Fibroblast of the aortic adventitia (primary cell): Measurements from ENCODE around the gene CD69. TPM values are rescaled to one million over a fixed set of nuclear protein-coding genes. Genes with fewer than 3 reads are reported as not detected.

Experiments used
- DNase-seq: peaks from one replicate; pipeline ENCODE4 v3.0.0-alpha.2; 2010; ENCODE audit warnings: low read depth
- H3K4me3 ChIP-seq: 2 replicates; pipeline ENCODE4 v1.5.1; 2011; ENCODE audit warnings: low read depth, mild to moderate bottlenecking, control low read depth, low read length, moderate library complexity
- total RNA-seq: library from RNA; depleted of rRNA; stranded (reverse); fragments of >200 nt; gene quantifications from 2 replicates; pipeline ENCODE4 v1.2.3, GENCODE V29; 2012; ENCODE audit warnings: low replicate concordance
- TF ChIP-seq, protein P1 (sequence below): IDR thresholded peaks from 2 replicates; pipeline ENCODE4 v1.5.1; 2011; ENCODE audit warnings: mild to moderate bottlenecking, low read length, control low read depth, inconsistent platforms; ENCODE audit not compliant: insufficient read depth

The CD69 gene
- total RNA-seq, 1 donor: not detected

DNA sequence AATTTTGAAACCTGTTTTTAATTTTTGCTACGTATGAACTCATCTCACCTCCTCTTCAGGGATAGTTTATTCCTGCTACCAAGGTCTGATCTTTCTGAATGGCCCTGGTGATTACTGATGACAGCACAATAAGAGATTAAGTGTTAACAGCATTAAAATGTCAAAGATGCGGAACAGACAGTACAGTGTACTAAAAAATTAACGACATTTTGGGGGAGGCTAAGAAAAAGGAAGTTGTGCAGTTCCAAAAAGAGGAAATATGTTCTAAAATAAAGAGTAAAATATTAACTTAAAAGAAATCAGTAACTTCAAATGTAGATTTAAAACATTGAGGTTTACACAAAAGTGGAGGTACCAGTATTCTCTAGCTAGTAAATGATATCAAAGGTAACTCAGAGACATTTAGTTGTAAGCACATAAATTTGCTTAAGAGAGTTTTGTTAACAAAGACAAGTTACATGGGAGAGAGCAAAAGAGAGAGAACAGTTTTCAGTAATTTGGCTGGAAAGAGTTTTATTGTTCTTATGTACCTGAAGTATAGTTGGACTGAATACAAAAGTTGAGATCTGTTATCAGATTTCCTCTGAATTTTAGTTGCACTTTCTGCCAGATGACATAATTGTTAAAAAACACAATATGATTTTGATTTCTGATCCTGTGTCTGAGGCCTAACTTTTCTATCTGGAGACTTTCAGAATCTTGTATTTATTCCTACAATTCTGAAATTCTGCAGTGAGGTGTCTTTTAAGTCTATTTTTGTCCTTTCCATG lies 23.6 kb downstream of the CD69 start:
- TF ChIP-seq, protein P1, sequence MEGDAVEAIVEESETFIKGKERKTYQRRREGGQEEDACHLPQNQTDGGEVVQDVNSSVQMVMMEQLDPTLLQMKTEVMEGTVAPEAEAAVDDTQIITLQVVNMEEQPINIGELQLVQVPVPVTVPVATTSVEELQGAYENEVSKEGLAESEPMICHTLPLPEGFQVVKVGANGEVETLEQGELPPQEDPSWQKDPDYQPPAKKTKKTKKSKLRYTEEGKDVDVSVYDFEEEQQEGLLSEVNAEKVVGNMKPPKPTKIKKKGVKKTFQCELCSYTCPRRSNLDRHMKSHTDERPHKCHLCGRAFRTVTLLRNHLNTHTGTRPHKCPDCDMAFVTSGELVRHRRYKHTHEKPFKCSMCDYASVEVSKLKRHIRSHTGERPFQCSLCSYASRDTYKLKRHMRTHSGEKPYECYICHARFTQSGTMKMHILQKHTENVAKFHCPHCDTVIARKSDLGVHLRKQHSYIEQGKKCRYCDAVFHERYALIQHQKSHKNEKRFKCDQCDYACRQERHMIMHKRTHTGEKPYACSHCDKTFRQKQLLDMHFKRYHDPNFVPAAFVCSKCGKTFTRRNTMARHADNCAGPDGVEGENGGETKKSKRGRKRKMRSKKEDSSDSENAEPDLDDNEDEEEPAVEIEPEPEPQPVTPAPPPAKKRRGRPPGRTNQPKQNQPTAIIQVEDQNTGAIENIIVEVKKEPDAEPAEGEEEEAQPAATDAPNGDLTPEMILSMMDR: no peak
- no peak for DNase-seq
- H3K4me3 ChIP-seq: no peak overlapping the region

DNA sequence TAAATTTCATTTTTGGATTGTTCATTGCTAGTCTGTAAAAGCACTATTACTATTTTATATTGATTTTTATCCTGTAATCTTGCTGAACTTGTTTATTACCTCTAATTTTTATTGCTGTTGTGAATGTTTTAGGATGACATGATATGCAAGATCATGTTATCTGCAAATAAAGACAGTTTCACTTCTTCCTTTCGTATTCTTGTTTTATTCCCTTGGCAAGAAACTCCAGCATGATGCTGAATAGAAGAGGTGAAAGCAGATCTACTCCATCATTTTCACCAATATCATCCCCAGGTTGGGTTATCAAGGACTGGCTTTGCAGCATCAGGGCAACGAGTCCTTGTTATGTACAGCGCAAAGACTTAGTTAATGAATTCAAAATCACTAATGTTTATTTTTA lies 25.1 kb downstream of the CD69 start:
- TF ChIP-seq, protein P1: no peak
- no peak overlapping the region for H3K4me3 ChIP-seq
- DNase-seq: no peak

DNA sequence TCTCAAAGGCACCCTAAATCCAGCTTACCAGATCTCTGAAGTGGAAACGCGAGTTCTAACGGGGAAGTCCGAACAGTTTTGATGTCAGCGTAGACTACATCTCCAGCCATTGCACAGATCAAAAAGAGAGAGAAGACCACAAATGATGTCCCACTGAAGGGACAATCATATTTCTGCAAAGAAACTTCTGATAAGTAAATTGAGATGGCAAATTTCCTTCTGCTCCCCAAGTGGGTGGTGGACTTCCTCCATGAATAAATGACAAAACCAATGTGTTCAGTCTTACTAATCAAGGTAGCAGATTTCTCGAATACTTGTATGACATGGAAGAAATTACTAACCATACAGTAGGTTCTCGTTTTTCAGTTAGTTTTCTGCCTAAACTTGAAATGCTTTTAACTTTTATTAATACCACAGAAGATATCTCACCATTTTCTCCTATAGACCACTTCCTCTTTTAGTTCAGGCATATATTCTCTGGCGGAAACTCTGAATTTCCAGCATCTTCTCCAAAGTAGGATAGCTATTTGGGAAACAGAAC lies 27.7 kb downstream of the CD69 start, which contains the start of gene CLECL1:
TSS of gene CLECL1 (minus strand) at position 177 of the 541 bp plus-strand sequence.
- no peak within 1 kb of the TSS for H3K4me3 ChIP-seq
- no peak for DNase-seq
- TF ChIP-seq, protein P1: no peak

DNA sequence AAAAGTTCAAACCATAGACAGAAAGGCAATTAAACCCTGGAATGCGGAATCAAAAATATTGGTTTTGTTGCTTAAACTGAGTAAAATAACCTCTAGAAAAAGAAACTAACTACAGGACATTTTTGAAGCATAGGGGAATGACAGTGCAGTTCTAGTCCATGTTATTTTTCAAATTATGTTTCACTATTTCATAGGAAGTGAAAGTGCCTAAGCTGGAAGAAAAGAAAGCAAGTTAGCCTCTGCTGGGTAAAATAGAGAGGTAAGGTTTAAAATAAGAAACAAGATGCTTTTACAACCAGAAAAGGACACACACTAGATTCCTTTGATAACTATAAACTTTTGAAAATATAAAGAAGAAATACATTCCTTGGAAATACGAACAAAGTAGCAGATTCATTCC lies 28.9 kb downstream of the CD69 start:
- TF ChIP-seq, protein P1: no peak
- DNase-seq: no peak
- no peak overlapping the region for H3K4me3 ChIP-seq

DNA sequence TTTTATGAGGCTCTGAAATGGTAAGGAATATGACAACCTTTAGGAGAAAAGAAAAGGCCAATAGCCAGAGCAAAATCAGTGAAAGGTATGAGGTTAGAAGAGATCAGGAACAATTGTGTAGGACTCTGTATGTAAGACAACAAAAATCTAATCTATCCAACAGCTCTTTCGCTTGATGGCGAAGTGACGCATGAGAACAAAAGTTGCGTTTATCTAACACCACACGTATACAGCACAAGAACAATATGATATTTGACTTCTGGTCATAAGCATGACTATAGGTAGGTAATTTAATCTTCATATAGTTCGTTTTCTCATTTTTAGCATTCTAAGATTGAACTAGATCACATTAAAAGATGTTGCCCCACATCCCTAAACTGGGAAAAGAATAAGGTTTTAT lies 29.3 kb downstream of the CD69 start:
- DNase-seq: no peak
- TF ChIP-seq, protein P1: no peak
- no peak overlapping the region for H3K4me3 ChIP-seq

DNA sequence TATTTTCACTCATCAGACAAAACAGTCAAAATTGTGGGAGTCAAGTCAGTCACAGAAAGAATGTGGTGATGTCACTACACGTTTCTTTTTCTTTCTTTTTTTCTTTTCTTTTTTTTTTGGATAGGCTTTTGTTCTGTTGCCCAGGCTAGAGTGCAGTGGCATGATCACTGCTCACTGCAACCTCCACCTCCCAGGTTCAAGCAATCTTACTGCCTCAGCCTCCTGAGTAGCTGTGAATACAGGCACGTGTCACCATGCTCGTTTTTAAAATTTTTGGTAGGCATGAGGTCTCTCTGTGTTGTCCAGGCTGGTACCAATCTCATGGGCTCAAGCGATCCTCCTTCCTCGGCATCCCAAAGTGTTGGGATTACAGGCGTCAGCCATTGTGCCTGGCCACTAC lies 30.1 kb downstream of the CD69 start:
- TF ChIP-seq, protein P1: no peak
- no peak for DNase-seq
- H3K4me3 ChIP-seq: no peak overlapping the region

DNA sequence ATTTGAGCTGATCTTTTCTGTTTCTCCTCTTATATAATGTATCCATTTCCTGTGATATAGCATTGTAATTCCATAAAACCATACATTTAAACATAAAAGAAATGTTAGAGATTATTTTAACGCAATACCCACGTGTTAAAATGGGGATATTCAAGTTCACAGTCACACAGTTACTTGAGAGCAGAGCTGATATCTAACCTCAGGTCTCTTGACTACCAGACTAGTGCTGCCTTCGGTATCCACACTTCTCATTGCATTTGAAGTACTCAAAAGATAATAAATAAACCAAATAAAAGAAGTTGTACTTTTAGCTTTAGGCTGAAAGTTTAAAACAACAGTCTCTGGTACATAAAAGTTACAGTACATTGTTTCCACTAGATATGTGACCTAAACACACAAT lies 30.7 kb downstream of the CD69 start:
- no peak overlapping the region for H3K4me3 ChIP-seq
- DNase-seq: no peak
- TF ChIP-seq, protein P1: no peak
